ENCODE results near the gene LRP1B. TPM values are rescaled to one million over a fixed set of nuclear protein-coding genes. Genes with fewer than 3 reads are reported as not detected.

Gene LRP1B
- total RNA-seq, 1 donor from 2014 or later = 0.25 TPM

DNA sequence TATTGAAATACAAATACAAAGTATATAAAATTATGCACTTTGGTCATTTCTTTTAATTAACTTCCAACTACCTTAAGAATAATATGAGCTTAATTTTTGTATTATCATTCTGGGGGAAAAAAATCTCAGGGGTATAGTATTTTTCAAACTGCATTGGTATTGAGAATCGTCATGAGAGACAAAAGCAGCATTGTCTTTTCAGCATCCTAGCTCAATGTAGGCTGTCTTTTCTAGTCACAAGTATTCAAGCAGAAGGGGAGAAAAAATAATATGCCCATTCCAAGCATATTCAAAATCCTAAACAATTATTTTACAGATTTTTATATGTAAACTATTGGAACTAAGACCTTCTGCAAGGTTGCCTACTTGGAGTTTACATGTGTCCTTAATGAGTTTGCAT, 693.3 kb downstream of the LRP1B start:
- no peak overlapping the region for H3K4me3 Mint-ChIP-seq (ENCODE audit: unreplicated experiment)
- H3K27ac Mint-ChIP-seq (ENCODE audit: unreplicated experiment) = no peak overlapping the region
- DNase-seq (ENCODE audit: low spot score) = no peak
- TF ChIP-seq, protein P1, sequence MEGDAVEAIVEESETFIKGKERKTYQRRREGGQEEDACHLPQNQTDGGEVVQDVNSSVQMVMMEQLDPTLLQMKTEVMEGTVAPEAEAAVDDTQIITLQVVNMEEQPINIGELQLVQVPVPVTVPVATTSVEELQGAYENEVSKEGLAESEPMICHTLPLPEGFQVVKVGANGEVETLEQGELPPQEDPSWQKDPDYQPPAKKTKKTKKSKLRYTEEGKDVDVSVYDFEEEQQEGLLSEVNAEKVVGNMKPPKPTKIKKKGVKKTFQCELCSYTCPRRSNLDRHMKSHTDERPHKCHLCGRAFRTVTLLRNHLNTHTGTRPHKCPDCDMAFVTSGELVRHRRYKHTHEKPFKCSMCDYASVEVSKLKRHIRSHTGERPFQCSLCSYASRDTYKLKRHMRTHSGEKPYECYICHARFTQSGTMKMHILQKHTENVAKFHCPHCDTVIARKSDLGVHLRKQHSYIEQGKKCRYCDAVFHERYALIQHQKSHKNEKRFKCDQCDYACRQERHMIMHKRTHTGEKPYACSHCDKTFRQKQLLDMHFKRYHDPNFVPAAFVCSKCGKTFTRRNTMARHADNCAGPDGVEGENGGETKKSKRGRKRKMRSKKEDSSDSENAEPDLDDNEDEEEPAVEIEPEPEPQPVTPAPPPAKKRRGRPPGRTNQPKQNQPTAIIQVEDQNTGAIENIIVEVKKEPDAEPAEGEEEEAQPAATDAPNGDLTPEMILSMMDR (IDR thresholded peaks at IDR 0.05) = no peak
- H3K36me3 Mint-ChIP-seq (ENCODE audit: low read depth) = peaks cover 7% of the 10 kb centered on the region
- H3K9me3 Mint-ChIP-seq (ENCODE audit: low read depth) = peaks cover 17% of the 10 kb centered on the region
- no peaks in the 10 kb centered on the region for H3K4me1 Mint-ChIP-seq (ENCODE audit: low read depth)
- no peaks in the 10 kb centered on the region for H3K27me3 Mint-ChIP-seq (ENCODE audit: low read depth)

DNA sequence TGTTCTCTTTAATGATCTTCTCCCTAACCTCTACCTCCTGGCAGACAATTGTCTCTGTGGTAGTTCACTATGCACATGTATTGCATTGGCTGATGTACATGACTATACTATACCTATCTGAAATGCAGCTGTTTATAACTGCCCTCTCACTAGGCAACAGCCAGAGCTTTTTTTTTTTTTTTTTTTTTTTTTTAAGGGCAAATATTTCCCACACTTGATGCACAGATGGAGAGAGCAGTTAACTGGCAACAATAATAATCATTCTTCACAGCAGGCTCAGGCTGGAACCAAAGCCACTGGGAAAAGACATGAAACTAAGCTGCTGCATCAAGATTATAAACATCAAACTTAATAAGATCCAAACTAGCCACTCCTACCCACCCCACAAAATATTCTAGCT, 707.7 kb downstream of the LRP1B start:
- Mint-ChIP-seq H3K27me3 (ENCODE audit: low read depth) (no peaks in the 10 kb centered on the region), H3K4me1 (ENCODE audit: low read depth) (no peaks in the 10 kb centered on the region), H3K36me3 (ENCODE audit: low read depth) (no peaks in the 10 kb centered on the region), H3K27ac (ENCODE audit: unreplicated experiment) (no peak overlapping the region), H3K9me3 (ENCODE audit: low read depth) (peaks cover 4% of the 10 kb centered on the region), H3K4me3 (ENCODE audit: unreplicated experiment) (no peak overlapping the region)
- no peak for DNase-seq (ENCODE audit: low spot score)
- TF ChIP-seq, protein P1 (IDR thresholded peaks at IDR 0.05) = no peak

DNA sequence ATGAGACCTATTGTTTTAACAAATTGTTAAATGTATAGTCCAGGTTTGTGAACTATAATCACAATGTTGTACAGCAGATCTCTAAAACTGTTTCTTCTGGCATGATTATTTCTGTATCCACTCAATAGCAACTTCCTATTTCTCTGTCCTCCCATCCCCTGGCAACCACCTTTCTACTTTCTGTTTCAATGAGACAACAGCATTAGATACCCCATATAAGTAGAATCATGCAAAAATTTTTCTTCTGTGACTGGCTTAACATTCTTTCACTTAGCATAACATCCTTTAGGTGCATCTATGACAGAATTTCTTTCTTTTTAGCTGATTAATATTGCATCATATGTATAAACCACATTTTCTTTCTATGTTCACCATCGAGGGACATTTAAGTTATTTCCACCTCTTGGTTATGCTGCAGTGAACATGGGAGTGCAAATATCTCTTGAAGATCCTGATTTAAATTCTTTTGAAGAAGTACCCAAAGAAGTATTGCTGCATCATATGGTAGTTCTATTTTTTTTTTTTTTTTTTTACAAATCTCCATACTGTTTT, 713.5 kb downstream of the LRP1B start:
- Mint-ChIP-seq H3K4me3 (ENCODE audit: unreplicated experiment) (no peak overlapping the region), H3K4me1 (ENCODE audit: low read depth) (peaks cover 5% of the 10 kb centered on the region), H3K27ac (ENCODE audit: unreplicated experiment) (no peak overlapping the region), H3K9me3 (ENCODE audit: low read depth) (peaks cover 6% of the 10 kb centered on the region), H3K36me3 (ENCODE audit: low read depth) (no peaks in the 10 kb centered on the region), H3K27me3 (ENCODE audit: low read depth) (no peaks in the 10 kb centered on the region)
- TF ChIP-seq, protein P1 (IDR thresholded peaks at IDR 0.05) = no peak
- DNase-seq (ENCODE audit: low spot score) = no peak

DNA sequence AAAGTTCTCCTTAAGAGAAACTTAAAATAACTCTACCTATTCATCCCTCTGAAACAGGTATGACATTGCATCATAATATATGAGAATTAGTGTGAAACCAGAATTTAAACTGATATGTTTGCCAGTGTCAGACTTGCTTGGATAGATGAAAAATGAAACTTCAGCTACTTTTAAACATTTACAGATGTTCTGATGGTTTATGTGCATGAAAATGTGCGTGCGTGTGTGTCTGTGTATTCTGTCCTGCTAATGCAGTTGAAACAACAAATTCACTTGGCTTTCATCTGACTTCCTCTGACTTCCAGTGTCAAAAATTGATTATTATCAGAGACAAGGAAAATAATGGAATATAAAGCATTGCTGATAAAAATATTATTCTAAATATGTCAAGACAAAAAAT, 719.4 kb downstream of the LRP1B start:
- H3K9me3 Mint-ChIP-seq (ENCODE audit: low read depth) = peaks cover 3% of the 10 kb centered on the region
- no peak for DNase-seq (ENCODE audit: low spot score)
- H3K27ac Mint-ChIP-seq (ENCODE audit: unreplicated experiment) = no peak overlapping the region
- TF ChIP-seq, protein P1 (IDR thresholded peaks at IDR 0.05) = no peak
- peaks cover 4% of the 10 kb centered on the region for H3K4me1 Mint-ChIP-seq (ENCODE audit: low read depth)
- H3K27me3 Mint-ChIP-seq (ENCODE audit: low read depth) = no peaks in the 10 kb centered on the region
- no peaks in the 10 kb centered on the region for H3K36me3 Mint-ChIP-seq (ENCODE audit: low read depth)
- H3K4me3 Mint-ChIP-seq (ENCODE audit: unreplicated experiment) = no peak overlapping the region

DNA sequence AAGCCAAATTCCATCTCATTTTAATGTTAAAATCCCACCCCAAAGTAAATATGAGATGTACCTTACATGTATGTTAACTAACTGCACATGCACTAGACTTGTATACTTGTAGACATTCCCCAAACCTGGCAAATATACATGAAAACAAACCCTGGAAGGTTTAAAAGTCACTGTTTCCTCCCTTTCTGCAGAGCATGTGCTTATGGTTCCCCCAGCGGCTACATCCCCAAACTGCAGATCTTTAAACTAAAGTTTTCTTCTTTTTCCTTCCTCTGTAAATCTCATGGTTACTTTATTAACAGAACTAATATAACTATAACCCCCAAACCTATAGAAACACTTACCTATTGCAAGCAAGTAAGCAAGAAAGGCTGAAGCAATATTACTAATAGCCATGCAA, 731.5 kb downstream of the LRP1B start:
- no peak for DNase-seq (ENCODE audit: low spot score)
- no peaks in the 10 kb centered on the region for H3K9me3 Mint-ChIP-seq (ENCODE audit: low read depth)
- no peaks in the 10 kb centered on the region for H3K27me3 Mint-ChIP-seq (ENCODE audit: low read depth)
- no peak overlapping the region for H3K27ac Mint-ChIP-seq (ENCODE audit: unreplicated experiment)
- no peaks in the 10 kb centered on the region for H3K36me3 Mint-ChIP-seq (ENCODE audit: low read depth)
- H3K4me3 Mint-ChIP-seq (ENCODE audit: unreplicated experiment) = no peak overlapping the region
- TF ChIP-seq, protein P1 (IDR thresholded peaks at IDR 0.05) = peak; percentile 81
- H3K4me1 Mint-ChIP-seq (ENCODE audit: low read depth) = no peaks in the 10 kb centered on the region
